GM23338 (cell line): ENCODE measurements around the gene NCOA1. TPM values are rescaled to one million over a fixed set of nuclear protein-coding genes. Genes with fewer than 3 reads are reported as not detected.

Experiments
- ATAC-seq: fragments of 200-7000 bp; cut with Tn5 transposase; 3 replicates; pipeline ENCODE4 v1.9.1; 2020
- DNase-seq: peaks from one replicate; pipeline ENCODE4 v3.0.0-alpha.2; 2015; ENCODE audit warnings: low spot score
- H2AFZ ChIP-seq: fragments of 200-600 bp; sonication (generic); 2 replicates; pipeline ENCODE4 v1.8.0; 2016; ENCODE audit warnings: antibody characterized with exemption, mild to moderate bottlenecking, moderate library complexity
- H3F3A ChIP-seq: fragments of 200-600 bp; sonication (generic); replicated peaks from 2 replicates; pipeline ENCODE4 v1.8.0; 2017; ENCODE audit warnings: antibody characterized with exemption, mixed run types, low read depth
- H3K27ac ChIP-seq: fragments of 200-600 bp; sonication (generic); 2 replicates; pipeline ENCODE4 v1.6.1; 2016; ENCODE audit warnings: low read depth
- H3K27me3 ChIP-seq: fragments of 200-600 bp; sonication (generic); 2 replicates; pipeline ENCODE4 v1.8.0; 2016; ENCODE audit warnings: mild to moderate bottlenecking, mixed run types, moderate library complexity; ENCODE audit not compliant: insufficient read depth
- H3K36me3 ChIP-seq: fragments of 200-600 bp; sonication (generic); 2 replicates; pipeline ENCODE4 v1.8.0; 2016; ENCODE audit warnings: mild to moderate bottlenecking; ENCODE audit not compliant: insufficient read depth
- H3K4me1 ChIP-seq: fragments of 200-600 bp; sonication (generic); 2 replicates; pipeline ENCODE4 v1.8.0; 2016; ENCODE audit warnings: mild to moderate bottlenecking, moderate library complexity; ENCODE audit not compliant: insufficient read depth
- H3K4me2 ChIP-seq: fragments of 200-600 bp; sonication (generic); 2 replicates; pipeline ENCODE4 v1.7.1; 2017; ENCODE audit warnings: mixed run types
- H3K4me3 ChIP-seq: fragments of 200-600 bp; sonication (generic); 2 replicates; pipeline ENCODE4 v1.6.1; 2016; ENCODE audit warnings: mixed run types
- H3K79me2 ChIP-seq: fragments of 200-600 bp; sonication (generic); replicated peaks from 2 replicates; pipeline ENCODE4 v1.8.0; 2017; ENCODE audit warnings: mild to moderate bottlenecking; ENCODE audit not compliant: insufficient read depth
- H3K9me2 ChIP-seq: fragments of 200-600 bp; sonication (generic); 2 replicates; pipeline ENCODE4 v1.8.0; 2017; ENCODE audit not compliant: insufficient read depth
- H4K20me1 ChIP-seq: fragments of 200-600 bp; sonication (generic); replicated peaks from 2 replicates; pipeline ENCODE4 v1.8.0; 2017; ENCODE audit warnings: mild to moderate bottlenecking; ENCODE audit not compliant: insufficient read depth
- H3K27ac Mint-ChIP-seq: 2 replicates; pipeline ENCODE4 v1.8.0; 2020; ENCODE audit warnings: inconsistent platforms, mild to moderate bottlenecking, moderate library complexity, mixed read lengths
- H3K27me3 Mint-ChIP-seq: 3 replicates; pipeline ENCODE4 v1.8.0; 2022; ENCODE audit warnings: low read depth, mild to moderate bottlenecking, moderate library complexity, mixed read lengths, inconsistent platforms; ENCODE audit not compliant: insufficient read depth, poor library complexity
- H3K36me3 Mint-ChIP-seq: 3 replicates; pipeline ENCODE4 v1.8.0; 2021; ENCODE audit warnings: low read depth, mild to moderate bottlenecking, inconsistent platforms, moderate library complexity, mixed read lengths
- H3K4me1 Mint-ChIP-seq: 3 replicates; pipeline ENCODE4 v1.8.0; 2020; ENCODE audit warnings: mild to moderate bottlenecking, inconsistent platforms, mixed read lengths
- H3K4me3 Mint-ChIP-seq: 3 replicates; pipeline ENCODE4 v1.8.0; 2021; ENCODE audit warnings: moderate library complexity, mild to moderate bottlenecking, inconsistent platforms, mixed read lengths
- H3K9me3 Mint-ChIP-seq: 3 replicates; pipeline ENCODE4 v1.8.0; 2020; ENCODE audit warnings: moderate library complexity, mild to moderate bottlenecking, inconsistent platforms, mixed read lengths
- CREB1 ChIP-seq: fragments of 250-450 bp; sonication (Bioruptor Pico); IDR thresholded peaks from 2 replicates; pipeline ENCODE4 v1.5.0; 2020; ENCODE audit warnings: low read depth, mild to moderate bottlenecking, moderate library complexity
- NANOG ChIP-seq: IDR thresholded peaks from 2 replicates; pipeline ENCODE4 v1.6.1; 2016; ENCODE audit warnings: antibody characterized with exemption, borderline replicate concordance
- STAT1 ChIP-seq: IDR thresholded peaks from one replicate; pipeline ENCODE4 v1.6.1; 2016; ENCODE audit warnings: antibody characterized with exemption; ENCODE audit not compliant: unreplicated experiment
- ZNF114 ChIP-seq: fragments of 250-450 bp; sonication (Bioruptor Pico); IDR thresholded peaks from 2 replicates; pipeline ENCODE4 v1.5.0; 2020; ENCODE audit warnings: mild to moderate bottlenecking, moderate library complexity
- ZNF331 ChIP-seq: fragments of 250-450 bp; sonication (Bioruptor Pico); IDR thresholded peaks from 2 replicates; pipeline ENCODE4 v1.5.0; 2020; ENCODE audit warnings: low read depth, mild to moderate bottlenecking, moderate library complexity
- polyA plus RNA-seq: library from polyadenylated mRNA; unstranded; fragments of >200 nt; fragmentation: Nextera tagmentation; extraction: Ambion mirVana; gene quantifications from 2 replicates; pipeline ENCODE4 v1.2.1, GENCODE V29; 2016
- total RNA-seq: library from RNA; depleted of rRNA; stranded (reverse); fragments of >200 nt; shearing (Covaris generic); gene quantifications from 2 replicates; pipeline ENCODE4 v1.2.3, GENCODE V29; 2014
- TF ChIP-seq, protein P1 (sequence below): fragments of 250-450 bp; sonication (Bioruptor Pico); IDR thresholded peaks from 2 replicates; pipeline ENCODE4 v1.5.0; 2020; ENCODE audit warnings: mild to moderate bottlenecking, moderate library complexity
- TF ChIP-seq, protein P2 (sequence below): IDR thresholded peaks from 2 replicates; pipeline ENCODE4 v1.6.1; 2016; ENCODE audit warnings: antibody characterized with exemption

The NCOA1 gene
- total and polyA plus RNA-seq, 2 experiments from 2014 or later = 7.1 to 15.1 TPM

DNA sequence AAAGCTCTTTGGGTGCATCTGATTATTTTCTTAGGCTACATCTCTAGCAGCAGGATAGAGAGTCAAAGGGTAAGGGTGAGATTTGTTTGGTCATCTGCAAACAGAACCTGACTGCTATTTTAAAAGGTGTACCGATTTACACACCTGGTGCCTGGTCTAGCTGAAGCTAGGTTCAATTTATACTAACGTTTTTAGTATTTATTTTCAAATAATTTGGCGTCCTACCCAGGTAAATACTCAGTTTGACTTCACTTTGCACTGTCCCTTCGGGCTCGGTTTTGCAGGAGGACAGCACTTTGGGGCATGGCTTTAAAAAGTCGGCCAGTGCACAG is 301.5 kb downstream of the NCOA1 start (continued):
- TF ChIP-seq, protein P1, sequence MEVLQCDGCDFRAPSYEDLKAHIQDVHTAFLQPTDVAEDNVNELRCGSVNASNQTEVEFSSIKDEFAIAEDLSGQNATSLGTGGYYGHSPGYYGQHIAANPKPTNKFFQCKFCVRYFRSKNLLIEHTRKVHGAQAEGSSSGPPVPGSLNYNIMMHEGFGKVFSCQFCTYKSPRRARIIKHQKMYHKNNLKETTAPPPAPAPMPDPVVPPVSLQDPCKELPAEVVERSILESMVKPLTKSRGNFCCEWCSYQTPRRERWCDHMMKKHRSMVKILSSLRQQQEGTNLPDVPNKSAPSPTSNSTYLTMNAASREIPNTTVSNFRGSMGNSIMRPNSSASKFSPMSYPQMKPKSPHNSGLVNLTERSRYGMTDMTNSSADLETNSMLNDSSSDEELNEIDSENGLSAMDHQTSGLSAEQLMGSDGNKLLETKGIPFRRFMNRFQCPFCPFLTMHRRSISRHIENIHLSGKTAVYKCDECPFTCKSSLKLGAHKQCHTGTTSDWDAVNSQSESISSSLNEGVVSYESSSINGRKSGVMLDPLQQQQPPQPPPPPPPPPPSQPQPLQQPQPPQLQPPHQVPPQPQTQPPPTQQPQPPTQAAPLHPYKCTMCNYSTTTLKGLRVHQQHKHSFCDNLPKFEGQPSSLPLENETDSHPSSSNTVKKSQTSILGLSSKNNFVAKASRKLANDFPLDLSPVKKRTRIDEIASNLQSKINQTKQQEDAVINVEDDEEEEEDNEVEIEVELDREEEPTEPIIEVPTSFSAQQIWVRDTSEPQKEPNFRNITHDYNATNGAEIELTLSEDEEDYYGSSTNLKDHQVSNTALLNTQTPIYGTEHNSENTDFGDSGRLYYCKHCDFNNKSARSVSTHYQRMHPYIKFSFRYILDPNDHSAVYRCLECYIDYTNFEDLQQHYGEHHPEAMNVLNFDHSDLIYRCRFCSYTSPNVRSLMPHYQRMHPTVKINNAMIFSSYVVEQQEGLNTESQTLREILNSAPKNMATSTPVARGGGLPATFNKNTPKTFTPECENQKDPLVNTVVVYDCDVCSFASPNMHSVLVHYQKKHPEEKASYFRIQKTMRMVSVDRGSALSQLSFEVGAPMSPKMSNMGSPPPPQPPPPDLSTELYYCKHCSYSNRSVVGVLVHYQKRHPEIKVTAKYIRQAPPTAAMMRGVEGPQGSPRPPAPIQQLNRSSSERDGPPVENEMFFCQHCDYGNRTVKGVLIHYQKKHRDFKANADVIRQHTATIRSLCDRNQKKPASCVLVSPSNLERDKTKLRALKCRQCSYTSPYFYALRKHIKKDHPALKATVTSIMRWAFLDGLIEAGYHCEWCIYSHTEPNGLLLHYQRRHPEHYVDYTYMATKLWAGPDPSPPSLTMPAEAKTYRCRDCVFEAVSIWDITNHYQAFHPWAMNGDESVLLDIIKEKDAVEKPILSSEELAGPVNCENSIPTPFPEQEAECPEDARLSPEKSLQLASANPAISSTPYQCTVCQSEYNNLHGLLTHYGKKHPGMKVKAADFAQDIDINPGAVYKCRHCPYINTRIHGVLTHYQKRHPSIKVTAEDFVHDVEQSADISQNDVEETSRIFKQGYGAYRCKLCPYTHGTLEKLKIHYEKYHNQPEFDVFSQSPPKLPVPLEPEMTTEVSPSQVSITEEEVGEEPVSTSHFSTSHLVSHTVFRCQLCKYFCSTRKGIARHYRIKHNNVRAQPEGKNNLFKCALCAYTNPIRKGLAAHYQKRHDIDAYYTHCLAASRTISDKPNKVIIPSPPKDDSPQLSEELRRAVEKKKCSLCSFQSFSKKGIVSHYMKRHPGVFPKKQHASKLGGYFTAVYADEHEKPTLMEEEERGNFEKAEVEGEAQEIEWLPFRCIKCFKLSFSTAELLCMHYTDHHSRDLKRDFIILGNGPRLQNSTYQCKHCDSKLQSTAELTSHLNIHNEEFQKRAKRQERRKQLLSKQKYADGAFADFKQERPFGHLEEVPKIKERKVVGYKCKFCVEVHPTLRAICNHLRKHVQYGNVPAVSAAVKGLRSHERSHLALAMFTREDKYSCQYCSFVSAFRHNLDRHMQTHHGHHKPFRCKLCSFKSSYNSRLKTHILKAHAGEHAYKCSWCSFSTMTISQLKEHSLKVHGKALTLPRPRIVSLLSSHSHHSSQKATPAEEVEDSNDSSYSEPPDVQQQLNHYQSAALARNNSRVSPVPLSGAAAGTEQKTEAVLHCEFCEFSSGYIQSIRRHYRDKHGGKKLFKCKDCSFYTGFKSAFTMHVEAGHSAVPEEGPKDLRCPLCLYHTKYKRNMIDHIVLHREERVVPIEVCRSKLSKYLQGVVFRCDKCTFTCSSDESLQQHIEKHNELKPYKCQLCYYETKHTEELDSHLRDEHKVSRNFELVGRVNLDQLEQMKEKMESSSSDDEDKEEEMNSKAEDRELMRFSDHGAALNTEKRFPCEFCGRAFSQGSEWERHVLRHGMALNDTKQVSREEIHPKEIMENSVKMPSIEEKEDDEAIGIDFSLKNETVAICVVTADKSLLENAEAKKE (CRISPR knock-in tag) = no peak
- TF ChIP-seq STAT1 = no peak
- TF ChIP-seq, protein P2, sequence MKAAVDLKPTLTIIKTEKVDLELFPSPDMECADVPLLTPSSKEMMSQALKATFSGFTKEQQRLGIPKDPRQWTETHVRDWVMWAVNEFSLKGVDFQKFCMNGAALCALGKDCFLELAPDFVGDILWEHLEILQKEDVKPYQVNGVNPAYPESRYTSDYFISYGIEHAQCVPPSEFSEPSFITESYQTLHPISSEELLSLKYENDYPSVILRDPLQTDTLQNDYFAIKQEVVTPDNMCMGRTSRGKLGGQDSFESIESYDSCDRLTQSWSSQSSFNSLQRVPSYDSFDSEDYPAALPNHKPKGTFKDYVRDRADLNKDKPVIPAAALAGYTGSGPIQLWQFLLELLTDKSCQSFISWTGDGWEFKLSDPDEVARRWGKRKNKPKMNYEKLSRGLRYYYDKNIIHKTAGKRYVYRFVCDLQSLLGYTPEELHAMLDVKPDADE = no peak

DNA sequence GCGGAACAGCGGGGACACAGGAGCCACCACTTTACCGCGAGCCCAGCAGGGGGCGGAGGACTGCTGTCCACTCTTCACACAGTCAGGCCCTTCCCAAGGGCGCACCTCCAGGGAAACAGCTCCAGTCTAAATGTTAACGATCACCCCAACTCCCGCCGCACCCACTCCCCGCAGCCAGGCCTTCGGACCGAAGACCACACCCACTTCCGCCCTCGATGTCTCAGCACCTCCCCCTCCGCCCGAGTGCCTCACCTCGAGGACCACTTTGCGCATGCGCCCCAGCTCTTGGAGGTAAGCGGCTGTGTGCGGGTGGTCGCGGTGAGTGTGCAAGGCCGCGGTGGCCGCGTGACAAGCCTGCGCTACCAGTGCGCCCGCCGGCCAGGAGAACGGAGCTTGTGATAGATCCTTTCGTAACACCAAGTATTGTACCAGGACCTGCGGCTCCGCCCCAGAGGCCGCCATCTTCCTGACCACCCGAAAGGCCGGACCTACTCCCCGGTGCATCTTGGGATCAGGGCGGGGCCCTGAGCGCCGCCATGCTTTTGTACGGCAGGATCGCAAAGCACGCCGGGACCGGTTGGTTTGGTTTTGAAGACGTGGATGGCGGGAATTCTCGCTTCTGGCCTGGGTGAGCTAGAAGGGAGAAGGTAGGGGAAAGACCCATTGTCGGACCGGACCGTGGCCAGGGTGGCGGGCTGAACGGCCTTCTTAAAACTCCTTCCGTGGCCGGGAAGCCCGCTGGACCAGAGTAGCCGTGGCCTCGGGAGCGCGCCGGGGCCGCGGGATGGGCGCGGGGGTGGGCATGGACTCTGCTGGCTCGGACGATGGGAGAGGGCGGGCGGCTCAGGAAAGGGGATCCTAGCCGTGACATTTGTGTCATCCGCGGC is 302.1 kb downstream of the NCOA1 start, which contains the start of the genes CENPO and PTRHD1:
CENPO (plus strand) TSS at position 552 of the 887 bp plus-strand sequence. CDS start 495 bp downstream, outside the sequence.
PTRHD1 (minus strand) TSS at position 518 of the 887 bp plus-strand sequence; CDS start at position 504, 14 bp downstream.
- Histone ChIP-seq H3K36me3 (no peaks in the 10 kb centered on the region), H3K9me2 (no peaks in the 10 kb centered on the region), H3K79me2 (peaks cover 47% of the 10 kb centered on the region), H3K4me2 (peak within 1 kb of the TSS; percentile 94), H4K20me1 (peaks cover 28% of the 10 kb centered on the region), H3K27ac (peak within 1 kb of the TSS; percentile 98), H2AFZ (peak within 1 kb of the TSS; percentile 79), H3K27me3 (no peaks in the 10 kb centered on the region), H3F3A (no peaks in the 10 kb centered on the region), H3K4me3 (peak within 1 kb of the TSS; percentile 80), H3K4me1 (peaks cover 27% of the 10 kb centered on the region)
- peak within 1 kb of the TSS; percentile 98 for H3K4me3 Mint-ChIP-seq
- DNase-seq (peak; percentile 98), ATAC-seq (peak; percentile 86)
- no peaks in the 10 kb centered on the region for H3K9me3 Mint-ChIP-seq
- peaks cover 31% of the 10 kb centered on the region for H3K4me1 Mint-ChIP-seq
- peaks cover 46% of the 10 kb centered on the region for H3K36me3 Mint-ChIP-seq
- peaks cover 15% of the 10 kb centered on the region for H3K27me3 Mint-ChIP-seq
- peak within 1 kb of the TSS; percentile 100 for H3K27ac Mint-ChIP-seq
- TF ChIP-seq, protein P1 (CRISPR knock-in tag) = no peak
- TF ChIP-seq ZNF114 (CRISPR knock-in tag) (no peak), CREB1 (CRISPR knock-in tag) (peak; percentile 30; the same call in 1 of the 2 replicates), NANOG (no peak), ZNF331 (no peak)
